Limb (tissue), 2 donors: Measurements from ENCODE around the gene MAP4K3.

Source experiments
- DNase-seq, 2 donors: peaks; one replicate each; pipeline ENCODE4 v3.0.0-alpha.2; 2016; ENCODE audit errors: extremely low spot score in 2 of 2

MAP4K3 gene

GRCh38 chr2:39445934-39446333 is 8.8 kb upstream of the MAP4K3 start:
- DNase-seq: no peak

GRCh38 chr2:39443009-39443408 is 5.9 kb upstream of the MAP4K3 start:
- DNase-seq: no peak

GRCh38 chr2:39437522-39438296 is 624 bp upstream of the MAP4K3 start:
- DNase-seq: peak in 1 of 2 donors; percentile 64

- no peak for DNase-seq
Measured at GRCh38 chr2:39435741-39436591, 1.1 kb downstream of the MAP4K3 start.

- DNase-seq: peak in 1 of 2 donors; percentile 34
Measured at GRCh38 chr2:39435234-39435633, 1.9 kb downstream of the MAP4K3 start.

- no peak for DNase-seq
Measured at GRCh38 chr2:39434233-39434897, 2.7 kb downstream of the MAP4K3 start.

- no peak for DNase-seq
Measured at GRCh38 chr2:39433586-39434195, 3.4 kb downstream of the MAP4K3 start.

GRCh38 chr2:39432701-39433100 is 4.4 kb downstream of the MAP4K3 start:
- no peak for DNase-seq

- DNase-seq: no peak
Measured at GRCh38 chr2:39431592-39432316, 5.3 kb downstream of the MAP4K3 start.

- DNase-seq: no peak
Measured at GRCh38 chr2:39429746-39430145, 7.3 kb downstream of the MAP4K3 start.

GRCh38 chr2:39424951-39425350 is 12.1 kb downstream of the MAP4K3 start:
- DNase-seq: no peak

- DNase-seq: no peak
Measured at GRCh38 chr2:39422700-39423099, 14.4 kb downstream of the MAP4K3 start.

- no peak for DNase-seq
Measured at GRCh38 chr2:39421354-39421753, 15.7 kb downstream of the MAP4K3 start.

GRCh38 chr2:39419282-39420223 is 17.5 kb downstream of the MAP4K3 start:
- no peak for DNase-seq

GRCh38 chr2:39418491-39418890 is 18.6 kb downstream of the MAP4K3 start:
- DNase-seq: no peak

GRCh38 chr2:39416140-39416539 is 20.9 kb downstream of the MAP4K3 start:
- no peak for DNase-seq

GRCh38 chr2:39413063-39413737 is 23.9 kb downstream of the MAP4K3 start:
- DNase-seq: no peak

- DNase-seq: peak in 1 of 2 donors; percentile 18
Measured at GRCh38 chr2:39411181-39411944, 25.7 kb downstream of the MAP4K3 start.
